CD4-positive, CD25-positive, alpha-beta regulatory T cell (primary cell): Measurements from ENCODE around the gene ITGA8. TPM values are rescaled to one million over a fixed set of nuclear protein-coding genes. Genes with fewer than 3 reads are reported as not detected.

ENCODE experiments used
- ATAC-seq, 2 donors: fragments of 150-1000 bp; cut with Tn5 transposase; one replicate each; pipeline ENCODE4 v1.10.0; 2021; ENCODE audit warnings: low read depth in 2 of 2, moderate number of reproducible peaks in 2 of 2, moderate library complexity in 1 of 2
- DNase-seq, 3 donors: peaks; one replicate each; pipeline versions ENCODE4 v3.0.0 to v3.0.0-alpha.2; 2012 to 2022; ENCODE audit warnings: mixed read lengths in 1 of 3
- H3K27ac ChIP-seq: one replicate; pipeline ENCODE4 v1.7.0; 2013; ENCODE audit warnings: mild to moderate bottlenecking, low read length; ENCODE audit not compliant: insufficient read depth, poor library complexity, severe bottlenecking
- H3K27me3 ChIP-seq: one replicate; pipeline ENCODE4 v1.7.0; 2013; ENCODE audit warnings: low read length; ENCODE audit not compliant: control insufficient read depth, insufficient read depth
- H3K36me3 ChIP-seq: one replicate; pipeline ENCODE4 v1.7.0; 2013; ENCODE audit warnings: mild to moderate bottlenecking, low read length, moderate library complexity; ENCODE audit not compliant: control insufficient read depth, insufficient read depth
- H3K4me1 ChIP-seq: 2 replicates; pipeline ENCODE4 v1.7.0; 2013; ENCODE audit warnings: mild to moderate bottlenecking, low read length; ENCODE audit not compliant: insufficient read depth, control insufficient read depth, poor library complexity, severe bottlenecking
- H3K4me3 ChIP-seq: one replicate; pipeline ENCODE4 v1.7.0; 2013; ENCODE audit warnings: low read depth, mild to moderate bottlenecking, low read length, moderate library complexity
- H3K9me3 ChIP-seq, 2 experiments: 1 replicate in 1 of 2; 2 replicates in 1 of 2; pipeline ENCODE4 v1.7.0; 2013; ENCODE audit warnings: low read length in 2 of 2, mild to moderate bottlenecking in 1 of 2, moderate library complexity in 1 of 2; ENCODE audit not compliant: control insufficient read depth in 2 of 2
- H3K27ac Mint-ChIP-seq, 3 donors: one replicate each; pipeline ENCODE4 v1.8.0; 2020 to 2022; ENCODE audit warnings: mild to moderate bottlenecking in 3 of 3, mixed read lengths in 3 of 3, moderate library complexity in 2 of 3
- H3K27me3 Mint-ChIP-seq: one replicate; pipeline ENCODE4 v1.8.0; 2022; ENCODE audit warnings: mild to moderate bottlenecking, mixed read lengths
- H3K36me3 Mint-ChIP-seq: one replicate; pipeline ENCODE4 v1.8.0; 2020; ENCODE audit warnings: mixed read lengths
- H3K4me1 Mint-ChIP-seq, 4 donors: one replicate each; pipeline ENCODE4 v1.8.0; 2020 to 2022; ENCODE audit warnings: mixed read lengths in 4 of 4, mild to moderate bottlenecking in 1 of 4
- H3K4me3 Mint-ChIP-seq, 4 donors: one replicate each; pipeline ENCODE4 v1.8.0; 2020 to 2022; ENCODE audit warnings: mild to moderate bottlenecking in 4 of 4, mixed read lengths in 4 of 4, moderate library complexity in 3 of 4
- H3K9me3 Mint-ChIP-seq, 7 donors: one replicate each; pipeline ENCODE4 v1.8.0; 2020 to 2022; ENCODE audit warnings: mixed read lengths in 7 of 7, mild to moderate bottlenecking in 3 of 7, moderate library complexity in 2 of 7
- polyA plus RNA-seq, 4 donors: library from polyadenylated mRNA; unstranded; fragments of 300-500 nt; fragmentation: Illumina TruSeq; gene quantifications; one replicate each; pipeline ENCODE4 v1.2.3, GENCODE V29; 2021
- total RNA-seq: library from RNA; stranded (reverse); gene quantifications from one replicate; pipeline ENCODE4 v1.2.3, GENCODE V29; 2022

ITGA8 gene
- total and polyA plus RNA-seq, 5 donors from 2014 or later, result not detected

GRCh38 chr10:15504101-15504840 is 215.5 kb downstream of the ITGA8 start:
- Histone ChIP-seq H3K27ac (no peak overlapping the region), H3K4me3 (no peak overlapping the region), H3K27me3 (peaks cover 4% of the 10 kb centered on the region), H3K36me3 (no peaks in the 10 kb centered on the region), H3K9me3 (no peaks in the 10 kb centered on the region), H3K4me1 (no peaks in the 10 kb centered on the region)
- Mint-ChIP-seq H3K36me3 (no peaks in the 10 kb centered on the region), H3K9me3 (peaks cover 0 to 9% (median 0%) of the 10 kb centered on the region in 7 donors), H3K4me3 (peak overlapping the region in 1 of 4 donors; percentile 8), H3K27ac (peak overlapping the region in 1 of 3 donors; percentile 33), H3K27me3 (peaks cover 6% of the 10 kb centered on the region), H3K4me1 (peaks cover 0 to 4% (median 0%) of the 10 kb centered on the region in 4 donors)
- DNase-seq (peak in 1 of 3 donors; percentile 0), ATAC-seq (no peak)

- H3K9me3 Mint-ChIP-seq, result peaks cover 0 to 7% (median 0%) of the 10 kb centered on the region in 7 donors
- Histone ChIP-seq H3K4me3 (no peak overlapping the region), H3K27me3 (no peaks in the 10 kb centered on the region), H3K27ac (no peak overlapping the region), H3K9me3 (no peaks in the 10 kb centered on the region), H3K36me3 (no peaks in the 10 kb centered on the region), H3K4me1 (no peaks in the 10 kb centered on the region)
- no peaks in the 10 kb centered on the region for H3K4me1 Mint-ChIP-seq
- ATAC-seq (no peak), DNase-seq (no peak)
- H3K27me3 Mint-ChIP-seq, result no peaks in the 10 kb centered on the region
- H3K27ac Mint-ChIP-seq, result no peak overlapping the region
- H3K4me3 Mint-ChIP-seq, result no peak overlapping the region
- no peaks in the 10 kb centered on the region for H3K36me3 Mint-ChIP-seq
Observed at GRCh38 chr10:15494850-15495506, 224.7 kb downstream of the ITGA8 start.

GRCh38 chr10:15491856-15492642 is 227.7 kb downstream of the ITGA8 start:
- no peaks in the 10 kb centered on the region for H3K9me3 Mint-ChIP-seq
- H3K27me3 Mint-ChIP-seq, result peaks cover under 1% of the 10 kb centered on the region
- H3K4me3 Mint-ChIP-seq, result no peak overlapping the region
- Histone ChIP-seq H3K36me3 (no peaks in the 10 kb centered on the region), H3K27me3 (no peaks in the 10 kb centered on the region), H3K27ac (no peak overlapping the region), H3K4me1 (no peaks in the 10 kb centered on the region), H3K9me3 (no peaks in the 10 kb centered on the region), H3K4me3 (no peak overlapping the region)
- H3K36me3 Mint-ChIP-seq, result no peaks in the 10 kb centered on the region
- DNase-seq (no peak), ATAC-seq (no peak)
- no peaks in the 10 kb centered on the region for H3K4me1 Mint-ChIP-seq
- no peak overlapping the region for H3K27ac Mint-ChIP-seq

GRCh38 chr10:15489431-15489830 is 230.3 kb downstream of the ITGA8 start:
- Mint-ChIP-seq H3K27me3 (peaks cover 7% of the 10 kb centered on the region), H3K36me3 (no peaks in the 10 kb centered on the region), H3K4me1 (no peaks in the 10 kb centered on the region), H3K4me3 (no peak overlapping the region), H3K27ac (no peak overlapping the region), H3K9me3 (peaks cover 0 to 1% (median 0%) of the 10 kb centered on the region in 7 donors)
- ATAC-seq (no peak), DNase-seq (no peak)
- Histone ChIP-seq H3K4me3 (no peak overlapping the region), H3K4me1 (no peaks in the 10 kb centered on the region), H3K36me3 (no peaks in the 10 kb centered on the region), H3K9me3 (no peaks in the 10 kb centered on the region), H3K27me3 (no peaks in the 10 kb centered on the region), H3K27ac (no peak overlapping the region)

- Mint-ChIP-seq H3K36me3 (no peaks in the 10 kb centered on the region), H3K27me3 (peaks cover 7% of the 10 kb centered on the region), H3K4me1 (no peaks in the 10 kb centered on the region), H3K4me3 (no peak overlapping the region), H3K27ac (no peak overlapping the region), H3K9me3 (peaks cover 0 to 1% (median 0%) of the 10 kb centered on the region in 7 donors)
- DNase-seq (no peak), ATAC-seq (no peak)
- no peaks in the 10 kb centered on the region for H3K4me1 ChIP-seq
- H3K36me3 ChIP-seq, result no peaks in the 10 kb centered on the region
- H3K4me3 ChIP-seq, result no peak overlapping the region
- no peaks in the 10 kb centered on the region for H3K27me3 ChIP-seq
- H3K27ac ChIP-seq, result no peak overlapping the region
- no peaks in the 10 kb centered on the region for H3K9me3 ChIP-seq
Observed at GRCh38 chr10:15487376-15487775, 232.3 kb downstream of the ITGA8 start.

GRCh38 chr10:15486404-15486803 is 233.3 kb downstream of the ITGA8 start:
- peaks cover 7% of the 10 kb centered on the region for H3K27me3 Mint-ChIP-seq
- Histone ChIP-seq H3K27me3 (no peaks in the 10 kb centered on the region), H3K36me3 (no peaks in the 10 kb centered on the region), H3K9me3 (no peaks in the 10 kb centered on the region), H3K4me1 (no peaks in the 10 kb centered on the region), H3K4me3 (no peak overlapping the region), H3K27ac (no peak overlapping the region)
- no peak overlapping the region for H3K4me3 Mint-ChIP-seq
- H3K9me3 Mint-ChIP-seq, result peaks cover 0 to 1% (median 0%) of the 10 kb centered on the region in 7 donors
- H3K4me1 Mint-ChIP-seq, result no peaks in the 10 kb centered on the region
- H3K36me3 Mint-ChIP-seq, result no peaks in the 10 kb centered on the region
- ATAC-seq, result no peak
- H3K27ac Mint-ChIP-seq, result no peak overlapping the region
- no peak for DNase-seq

GRCh38 chr10:15485684-15486316 is 233.9 kb downstream of the ITGA8 start:
- Mint-ChIP-seq H3K9me3 (peaks cover 0 to 1% (median 0%) of the 10 kb centered on the region in 7 donors), H3K4me3 (no peak overlapping the region), H3K4me1 (no peaks in the 10 kb centered on the region), H3K27me3 (peaks cover 7% of the 10 kb centered on the region), H3K27ac (no peak overlapping the region), H3K36me3 (no peaks in the 10 kb centered on the region)
- no peaks in the 10 kb centered on the region for H3K4me1 ChIP-seq
- H3K9me3 ChIP-seq, result no peaks in the 10 kb centered on the region
- no peak for DNase-seq
- ATAC-seq, result no peak
- H3K27me3 ChIP-seq, result no peaks in the 10 kb centered on the region
- H3K27ac ChIP-seq, result no peak overlapping the region
- no peak overlapping the region for H3K4me3 ChIP-seq
- no peaks in the 10 kb centered on the region for H3K36me3 ChIP-seq
